ENCODE data around the gene AFP.
"Not testable (repeated sequence)": the region's sequence is repeated elsewhere in the genome, so short reads cannot be mapped to it uniquely, and the experiment has no call there.

Gene AFP

DNA sequence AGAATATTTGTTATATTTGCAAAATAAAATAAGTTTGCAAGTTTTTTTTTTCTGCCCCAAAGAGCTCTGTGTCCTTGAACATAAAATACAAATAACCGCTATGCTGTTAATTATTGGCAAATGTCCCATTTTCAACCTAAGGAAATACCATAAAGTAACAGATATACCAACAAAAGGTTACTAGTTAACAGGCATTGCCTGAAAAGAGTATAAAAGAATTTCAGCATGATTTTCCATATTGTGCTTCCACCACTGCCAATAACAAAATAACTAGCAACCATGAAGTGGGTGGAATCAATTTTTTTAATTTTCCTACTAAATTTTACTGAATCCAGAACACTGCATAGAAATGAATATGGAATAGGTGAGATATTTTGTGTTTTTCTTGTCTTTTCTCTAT, at the start of gene AFP:
TSS of gene AFP (plus strand) at position 238 of the 400 bp plus-strand sequence. CDS start at position 280, 42 bp downstream.
- Histone ChIP-seq H3K4me2 (no peak within 1 kb of the TSS), H3K79me2 (ENCODE audit: insufficient read depth, low read depth) (no peaks in the 10 kb centered on the region), H3K4me3 (IDR thresholded peaks at IDR 0.05; ENCODE audit: insufficient read depth, low read depth, low read length) (no peak within 1 kb of the TSS), H3K9ac (no peak within 1 kb of the TSS), H2AFZ (ENCODE audit: low read depth) (no peak within 1 kb of the TSS), H4K20me1 (ENCODE audit: insufficient read depth) (no peaks in the 10 kb centered on the region), H3K36me3 (ENCODE audit: insufficient read depth) (no peaks in the 10 kb centered on the region), H3K4me1 (ENCODE audit: low read depth, poor library complexity, severe bottlenecking) (no peaks in the 10 kb centered on the region), H3K27me3 (ENCODE audit: insufficient read depth, low read depth) (no peaks in the 10 kb centered on the region), H3K27ac (no peak within 1 kb of the TSS)
- TF ChIP-seq, protein P1, sequence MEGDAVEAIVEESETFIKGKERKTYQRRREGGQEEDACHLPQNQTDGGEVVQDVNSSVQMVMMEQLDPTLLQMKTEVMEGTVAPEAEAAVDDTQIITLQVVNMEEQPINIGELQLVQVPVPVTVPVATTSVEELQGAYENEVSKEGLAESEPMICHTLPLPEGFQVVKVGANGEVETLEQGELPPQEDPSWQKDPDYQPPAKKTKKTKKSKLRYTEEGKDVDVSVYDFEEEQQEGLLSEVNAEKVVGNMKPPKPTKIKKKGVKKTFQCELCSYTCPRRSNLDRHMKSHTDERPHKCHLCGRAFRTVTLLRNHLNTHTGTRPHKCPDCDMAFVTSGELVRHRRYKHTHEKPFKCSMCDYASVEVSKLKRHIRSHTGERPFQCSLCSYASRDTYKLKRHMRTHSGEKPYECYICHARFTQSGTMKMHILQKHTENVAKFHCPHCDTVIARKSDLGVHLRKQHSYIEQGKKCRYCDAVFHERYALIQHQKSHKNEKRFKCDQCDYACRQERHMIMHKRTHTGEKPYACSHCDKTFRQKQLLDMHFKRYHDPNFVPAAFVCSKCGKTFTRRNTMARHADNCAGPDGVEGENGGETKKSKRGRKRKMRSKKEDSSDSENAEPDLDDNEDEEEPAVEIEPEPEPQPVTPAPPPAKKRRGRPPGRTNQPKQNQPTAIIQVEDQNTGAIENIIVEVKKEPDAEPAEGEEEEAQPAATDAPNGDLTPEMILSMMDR (conservative IDR thresholded peaks at IDR 0.05; ENCODE audit: low read depth, low read length) = no peak

DNA sequence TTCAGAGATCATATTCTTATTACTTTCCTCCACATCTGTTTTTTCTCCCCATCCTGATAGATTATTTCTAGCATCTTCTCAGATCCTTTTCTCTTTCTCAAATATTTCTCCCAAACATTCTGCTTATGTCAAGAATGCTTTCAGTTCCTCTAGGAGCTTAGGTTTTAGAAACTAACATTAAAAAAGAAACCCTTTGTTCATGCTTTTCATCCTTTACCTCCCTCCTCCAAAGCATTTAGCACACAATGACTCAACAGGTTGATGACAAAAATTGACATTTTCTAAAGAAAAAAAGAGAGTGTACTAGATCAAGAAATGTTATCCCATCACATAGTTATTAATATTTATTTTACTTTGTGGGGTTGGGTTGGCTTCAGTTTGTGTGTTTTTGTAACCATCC, 48.5 kb upstream of the AFP start:
- no peaks in the 10 kb centered on the region for H3K4me1 ChIP-seq (ENCODE audit: low read depth, poor library complexity, severe bottlenecking)
- no peaks in the 10 kb centered on the region for H3K36me3 ChIP-seq (ENCODE audit: insufficient read depth)
- H3K9ac ChIP-seq = no peak overlapping the region
- no peaks in the 10 kb centered on the region for H4K20me1 ChIP-seq (ENCODE audit: insufficient read depth)
- no peak overlapping the region for H3K27ac ChIP-seq
- H3K4me2 ChIP-seq = no peak overlapping the region
- no peak overlapping the region for H3K4me3 ChIP-seq (IDR thresholded peaks at IDR 0.05; ENCODE audit: insufficient read depth, low read depth, low read length)
- H3K79me2 ChIP-seq (ENCODE audit: insufficient read depth, low read depth) = no peaks in the 10 kb centered on the region
- H3K27me3 ChIP-seq (ENCODE audit: insufficient read depth, low read depth) = no peaks in the 10 kb centered on the region
- no peak overlapping the region for H2AFZ ChIP-seq (ENCODE audit: low read depth)
- TF ChIP-seq, protein P1 (conservative IDR thresholded peaks at IDR 0.05; ENCODE audit: low read depth, low read length) = no peak

DNA sequence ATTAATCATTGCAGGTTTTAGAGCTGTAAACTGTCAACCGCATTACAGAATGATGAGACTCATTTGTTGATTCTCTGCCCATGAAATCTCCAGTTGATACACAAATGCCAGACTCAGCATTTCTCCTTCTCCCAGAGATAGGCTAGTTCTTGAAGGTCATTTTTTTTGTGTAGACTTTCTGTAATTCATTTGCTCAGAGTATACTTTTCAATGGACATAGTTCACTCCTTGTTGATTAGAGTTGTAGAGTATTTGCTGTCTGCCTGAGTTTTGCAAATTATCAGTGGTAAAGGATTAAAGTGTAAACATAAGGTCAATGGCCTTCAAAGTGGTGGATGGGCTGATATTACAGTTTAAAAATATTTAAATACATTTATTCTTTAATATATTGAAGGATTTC, 47.1 kb upstream of the AFP start:
- H3K27ac ChIP-seq = no peak overlapping the region
- H3K4me3 ChIP-seq (IDR thresholded peaks at IDR 0.05; ENCODE audit: insufficient read depth, low read depth, low read length) = no peak overlapping the region
- H3K36me3 ChIP-seq (ENCODE audit: insufficient read depth) = no peaks in the 10 kb centered on the region
- H3K4me1 ChIP-seq (ENCODE audit: low read depth, poor library complexity, severe bottlenecking) = no peaks in the 10 kb centered on the region
- no peaks in the 10 kb centered on the region for H3K27me3 ChIP-seq (ENCODE audit: insufficient read depth, low read depth)
- H3K4me2 ChIP-seq = no peak overlapping the region
- H3K9ac ChIP-seq = no peak overlapping the region
- H4K20me1 ChIP-seq (ENCODE audit: insufficient read depth) = no peaks in the 10 kb centered on the region
- no peaks in the 10 kb centered on the region for H3K79me2 ChIP-seq (ENCODE audit: insufficient read depth, low read depth)
- no peak overlapping the region for H2AFZ ChIP-seq (ENCODE audit: low read depth)
- TF ChIP-seq, protein P1 (conservative IDR thresholded peaks at IDR 0.05; ENCODE audit: low read depth, low read length) = no peak

DNA sequence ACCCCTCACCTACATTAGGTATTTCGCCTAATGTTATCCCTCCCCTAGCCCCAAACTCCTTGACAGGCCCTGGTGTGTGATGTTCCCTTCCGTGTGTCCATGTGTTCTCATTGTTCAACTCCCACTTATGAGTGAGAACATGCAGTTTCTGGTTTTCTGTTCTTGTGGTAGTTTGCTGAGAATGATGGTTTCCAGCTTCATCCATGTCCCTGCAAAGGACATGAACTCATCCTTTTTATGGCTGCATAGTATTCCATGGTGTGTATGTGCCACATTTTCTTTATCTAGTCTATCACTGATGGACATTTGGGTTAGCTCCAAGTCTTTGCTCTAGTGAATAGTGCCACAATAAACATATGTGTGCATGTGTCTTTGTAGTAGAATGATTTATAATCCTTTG, 46.4 kb upstream of the AFP start:
- H3K27me3 ChIP-seq (ENCODE audit: insufficient read depth, low read depth); H3K9ac ChIP-seq; H3K27ac ChIP-seq; H4K20me1 ChIP-seq (ENCODE audit: insufficient read depth); H3K79me2 ChIP-seq (ENCODE audit: insufficient read depth, low read depth); H3K4me3 ChIP-seq (IDR thresholded peaks at IDR 0.05; ENCODE audit: insufficient read depth, low read depth, low read length); H3K4me2 ChIP-seq; H3K36me3 ChIP-seq (ENCODE audit: insufficient read depth); H3K4me1 ChIP-seq (ENCODE audit: low read depth, poor library complexity, severe bottlenecking); H2AFZ ChIP-seq (ENCODE audit: low read depth): not testable (repeated sequence)

DNA sequence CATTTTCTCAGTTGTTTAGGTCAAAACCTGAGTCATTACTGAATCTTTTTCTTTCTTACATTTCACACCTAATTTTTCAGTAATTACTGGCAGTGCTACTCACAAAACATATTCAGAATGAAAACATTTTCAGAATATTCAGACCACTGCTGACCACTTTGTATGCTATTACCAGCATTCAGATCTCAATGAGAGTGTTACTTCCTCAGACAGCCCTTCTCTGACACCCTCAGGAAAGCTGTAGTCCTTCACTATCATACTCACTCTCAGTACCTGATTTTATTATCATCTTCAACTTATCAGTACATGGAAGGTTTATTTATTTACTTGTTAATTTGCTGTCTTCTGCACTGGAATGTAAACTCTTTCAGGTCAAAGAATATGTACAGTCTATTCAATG, 44.2 kb upstream of the AFP start:
- no peaks in the 10 kb centered on the region for H3K79me2 ChIP-seq (ENCODE audit: insufficient read depth, low read depth)
- H3K4me2 ChIP-seq = no peak overlapping the region
- no peak overlapping the region for H3K4me3 ChIP-seq (IDR thresholded peaks at IDR 0.05; ENCODE audit: insufficient read depth, low read depth, low read length)
- H4K20me1 ChIP-seq (ENCODE audit: insufficient read depth) = no peaks in the 10 kb centered on the region
- H3K9ac ChIP-seq = no peak overlapping the region
- no peaks in the 10 kb centered on the region for H3K27me3 ChIP-seq (ENCODE audit: insufficient read depth, low read depth)
- no peaks in the 10 kb centered on the region for H3K36me3 ChIP-seq (ENCODE audit: insufficient read depth)
- TF ChIP-seq, protein P1 (conservative IDR thresholded peaks at IDR 0.05; ENCODE audit: low read depth, low read length) = no peak
- no peak overlapping the region for H2AFZ ChIP-seq (ENCODE audit: low read depth)
- H3K4me1 ChIP-seq (ENCODE audit: low read depth, poor library complexity, severe bottlenecking) = no peaks in the 10 kb centered on the region
- H3K27ac ChIP-seq = no peak overlapping the region
